HepG2 (cell line): Measurements from ENCODE around the gene NYAP2.

Source experiments
- ATF3 ChIP-seq: sonication (generic); formaldehyde crosslinking; IDR thresholded peaks from 2 replicates; pipeline ENCODE4 v1.4.0; 2020; ENCODE audit warnings: missing genetic modification reagents
- BCL6 ChIP-seq: IDR thresholded peaks from 2 replicates; pipeline ENCODE4 v1.6.1; 2016; ENCODE audit warnings: missing genetic modification reagents, missing compliant biosample characterization
- CHD2 ChIP-seq: IDR thresholded peaks from 2 replicates; pipeline ENCODE4 v1.6.1; 2011; ENCODE audit warnings: low read depth, low read length, improper control_type of control experiment
- MXD1 ChIP-seq: sonication (generic); formaldehyde crosslinking; IDR thresholded peaks from 2 replicates; pipeline ENCODE4 v1.4.0; 2020; ENCODE audit warnings: mild to moderate bottlenecking, missing genetic modification reagents
- POLR2A ChIP-seq, 2 experiments: IDR thresholded peaks; 2 replicates each; pipeline ENCODE4 v1.6.1; 2011; ENCODE audit warnings: low read depth in 2 of 2, low read length in 2 of 2, mild to moderate bottlenecking in 1 of 2, moderate library complexity in 1 of 2; ENCODE audit not compliant: insufficient read depth in 1 of 2
- PRDM10 ChIP-seq: sonication (generic); formaldehyde crosslinking; IDR thresholded peaks from 2 replicates; pipeline ENCODE4 v1.4.0; 2020; ENCODE audit warnings: low read depth, missing genetic modification reagents
- SNAPC2 ChIP-seq: sonication (generic); formaldehyde crosslinking; IDR thresholded peaks from 2 replicates; pipeline ENCODE4 v1.8.1; 2022; ENCODE audit warnings: mild to moderate bottlenecking, missing genetic modification reagents
- ZFP36 ChIP-seq: fragments of 150-350 bp; IDR thresholded peaks from 2 replicates; pipeline ENCODE4 v1.6.1; 2018; ENCODE audit warnings: borderline replicate concordance, low read length, low read depth; ENCODE audit not compliant: partially characterized antibody
- ZKSCAN1 ChIP-seq: fragments of 150-350 bp; IDR thresholded peaks from 2 replicates; pipeline ENCODE4 v1.6.1; 2014; ENCODE audit warnings: low read length
- ZNF441 ChIP-seq: sonication (generic); formaldehyde crosslinking; IDR thresholded peaks from 2 replicates; pipeline ENCODE4 v1.7.0; 2021; ENCODE audit warnings: missing genetic modification reagents, borderline replicate concordance
- TF ChIP-seq, protein P1 (sequence below): fragments of 450-650 bp; IDR thresholded peaks from 2 replicates; pipeline ENCODE4 v1.6.1; 2016
- TF ChIP-seq, protein P2 (sequence below): sonication (generic); formaldehyde crosslinking; IDR thresholded peaks from 2 replicates; pipeline ENCODE4 v1.4.0; 2020; ENCODE audit warnings: mild to moderate bottlenecking, missing genetic modification reagents
- TF ChIP-seq, protein P3 (sequence below): sonication (generic); formaldehyde crosslinking; IDR thresholded peaks from 2 replicates; pipeline ENCODE4 v1.5.0; 2020; ENCODE audit warnings: mild to moderate bottlenecking, missing genetic modification reagents, moderate library complexity

- TF ChIP-seq SNAPC2 (CRISPR knock-in tag), result no peak
- TF ChIP-seq, protein P1, sequence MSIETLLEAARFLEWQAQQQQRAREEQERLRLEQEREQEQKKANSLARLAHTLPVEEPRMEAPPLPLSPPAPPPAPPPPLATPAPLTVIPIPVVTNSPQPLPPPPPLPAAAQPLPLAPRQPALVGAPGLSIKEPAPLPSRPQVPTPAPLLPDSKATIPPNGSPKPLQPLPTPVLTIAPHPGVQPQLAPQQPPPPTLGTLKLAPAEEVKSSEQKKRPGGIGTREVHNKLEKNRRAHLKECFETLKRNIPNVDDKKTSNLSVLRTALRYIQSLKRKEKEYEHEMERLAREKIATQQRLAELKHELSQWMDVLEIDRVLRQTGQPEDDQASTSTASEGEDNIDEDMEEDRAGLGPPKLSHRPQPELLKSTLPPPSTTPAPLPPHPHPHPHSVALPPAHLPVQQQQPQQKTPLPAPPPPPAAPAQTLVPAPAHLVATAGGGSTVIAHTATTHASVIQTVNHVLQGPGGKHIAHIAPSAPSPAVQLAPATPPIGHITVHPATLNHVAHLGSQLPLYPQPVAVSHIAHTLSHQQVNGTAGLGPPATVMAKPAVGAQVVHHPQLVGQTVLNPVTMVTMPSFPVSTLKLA, result no peak
- no peak for TF ChIP-seq ZKSCAN1
- TF ChIP-seq ZFP36, result no peak
- no peak for TF ChIP-seq PRDM10 (CRISPR knock-in tag)
- no peak for TF ChIP-seq BCL6 (CRISPR knock-in tag)
- TF ChIP-seq, protein P2, sequence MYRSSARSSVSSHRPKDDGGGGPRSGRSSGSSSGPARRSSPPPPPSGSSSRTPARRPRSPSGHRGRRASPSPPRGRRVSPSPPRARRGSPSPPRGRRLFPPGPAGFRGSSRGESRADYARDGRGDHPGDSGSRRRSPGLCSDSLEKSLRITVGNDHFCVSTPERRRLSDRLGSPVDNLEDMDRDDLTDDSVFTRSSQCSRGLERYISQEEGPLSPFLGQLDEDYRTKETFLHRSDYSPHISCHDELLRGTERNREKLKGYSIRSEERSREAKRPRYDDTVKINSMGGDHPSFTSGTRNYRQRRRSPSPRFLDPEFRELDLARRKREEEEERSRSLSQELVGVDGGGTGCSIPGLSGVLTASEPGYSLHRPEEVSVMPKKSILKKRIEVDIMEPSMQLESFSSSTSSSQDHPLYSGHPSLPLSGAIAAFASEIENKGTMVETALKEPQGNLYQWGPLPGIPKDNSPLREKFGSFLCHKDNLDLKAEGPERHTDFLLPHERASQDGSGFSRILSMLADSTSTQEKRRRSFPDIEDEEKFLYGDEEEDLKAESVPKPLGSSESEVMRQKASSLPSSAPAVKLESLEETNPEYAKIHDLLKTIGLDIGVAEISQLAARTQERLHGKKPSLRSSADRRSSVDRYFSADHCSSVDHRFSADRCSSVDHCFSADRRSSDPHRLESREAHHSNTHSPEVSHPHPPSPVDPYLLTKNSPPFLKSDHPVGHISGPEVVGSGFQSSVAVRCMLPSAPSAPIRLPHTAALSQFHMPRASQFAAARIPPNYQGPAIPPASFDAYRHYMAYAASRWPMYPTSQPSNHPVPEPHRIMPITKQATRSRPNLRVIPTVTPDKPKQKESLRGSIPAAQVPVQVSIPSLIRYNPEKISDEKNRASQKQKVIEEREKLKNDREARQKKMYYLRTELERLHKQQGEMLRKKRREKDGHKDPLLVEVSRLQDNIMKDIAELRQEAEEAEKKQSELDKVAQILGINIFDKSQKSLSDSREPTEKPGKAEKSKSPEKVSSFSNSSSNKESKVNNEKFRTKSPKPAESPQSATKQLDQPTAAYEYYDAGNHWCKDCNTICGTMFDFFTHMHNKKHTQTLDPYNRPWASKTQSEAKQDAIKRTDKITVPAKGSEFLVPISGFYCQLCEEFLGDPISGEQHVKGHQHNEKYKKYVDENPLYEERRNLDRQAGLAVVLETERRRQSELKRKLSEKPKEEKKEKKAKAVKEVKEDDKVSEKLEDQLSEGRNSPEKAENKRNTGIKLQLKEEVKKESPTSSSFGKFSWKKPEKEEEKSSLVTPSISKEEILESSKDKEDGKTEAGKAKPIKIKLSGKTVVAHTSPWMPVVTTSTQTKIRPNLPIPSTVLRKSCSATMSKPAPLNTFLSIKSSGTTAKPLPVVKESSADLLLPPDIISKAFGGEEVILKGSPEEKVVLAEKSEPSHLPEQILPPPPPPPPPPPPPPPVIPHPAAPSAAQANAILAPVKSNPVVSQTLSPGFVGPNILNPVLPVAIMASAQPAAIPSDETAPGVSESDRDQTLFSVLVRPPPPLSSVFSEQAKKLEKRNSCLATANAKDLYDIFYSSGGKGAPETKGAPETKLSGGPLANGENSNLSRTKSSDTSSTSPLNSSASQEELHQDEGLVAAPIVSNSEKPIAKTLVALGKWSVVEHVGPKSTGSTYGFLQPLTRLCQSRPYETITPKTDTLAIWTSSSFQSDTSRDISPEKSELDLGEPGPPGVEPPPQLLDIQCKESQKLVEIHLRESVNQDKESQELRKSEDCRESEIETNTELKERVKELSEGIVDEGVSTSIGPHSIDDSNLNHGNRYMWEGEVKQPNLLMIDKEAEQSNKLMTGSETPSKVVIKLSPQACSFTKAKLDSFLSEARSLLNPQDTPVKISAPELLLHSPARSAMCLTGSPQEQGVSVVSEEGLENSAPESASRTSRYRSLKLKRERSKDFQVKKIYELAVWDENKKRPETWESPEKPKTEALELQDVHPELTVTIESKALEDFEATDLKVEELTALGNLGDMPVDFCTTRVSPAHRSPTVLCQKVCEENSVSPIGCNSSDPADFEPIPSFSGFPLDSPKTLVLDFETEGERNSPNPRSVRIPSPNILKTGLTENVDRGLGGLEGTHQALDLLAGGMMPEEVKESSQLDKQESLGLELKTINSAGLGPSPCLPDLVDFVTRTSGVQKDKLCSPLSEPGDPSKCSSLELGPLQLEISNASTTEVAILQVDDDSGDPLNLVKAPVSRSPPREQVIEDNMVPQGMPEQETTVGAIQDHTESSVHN, result no peak
- TF ChIP-seq ATF3, result no peak
- TF ChIP-seq ZNF441 (CRISPR knock-in tag), result no peak
- TF ChIP-seq CHD2, result no peak
- no peak for TF ChIP-seq POLR2A (IDR thresholded peaks at IDR 0.05; ENCODE audit: insufficient read depth in 1 of 2, low read depth in 2 of 2, low read length in 2 of 2)
- no peak for TF ChIP-seq MXD1
- TF ChIP-seq, protein P3, sequence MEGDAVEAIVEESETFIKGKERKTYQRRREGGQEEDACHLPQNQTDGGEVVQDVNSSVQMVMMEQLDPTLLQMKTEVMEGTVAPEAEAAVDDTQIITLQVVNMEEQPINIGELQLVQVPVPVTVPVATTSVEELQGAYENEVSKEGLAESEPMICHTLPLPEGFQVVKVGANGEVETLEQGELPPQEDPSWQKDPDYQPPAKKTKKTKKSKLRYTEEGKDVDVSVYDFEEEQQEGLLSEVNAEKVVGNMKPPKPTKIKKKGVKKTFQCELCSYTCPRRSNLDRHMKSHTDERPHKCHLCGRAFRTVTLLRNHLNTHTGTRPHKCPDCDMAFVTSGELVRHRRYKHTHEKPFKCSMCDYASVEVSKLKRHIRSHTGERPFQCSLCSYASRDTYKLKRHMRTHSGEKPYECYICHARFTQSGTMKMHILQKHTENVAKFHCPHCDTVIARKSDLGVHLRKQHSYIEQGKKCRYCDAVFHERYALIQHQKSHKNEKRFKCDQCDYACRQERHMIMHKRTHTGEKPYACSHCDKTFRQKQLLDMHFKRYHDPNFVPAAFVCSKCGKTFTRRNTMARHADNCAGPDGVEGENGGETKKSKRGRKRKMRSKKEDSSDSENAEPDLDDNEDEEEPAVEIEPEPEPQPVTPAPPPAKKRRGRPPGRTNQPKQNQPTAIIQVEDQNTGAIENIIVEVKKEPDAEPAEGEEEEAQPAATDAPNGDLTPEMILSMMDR (CRISPR knock-in tag), result no peak
These were observed 31.8 kb downstream of the NYAP2 start for GRCh38 chr2:225431105-225431863.
